ENCODE results near the gene TADA3.
A peak's percentile ranks its signal among the peaks of the same experiment; 100 is the strongest.

Gene TADA3

DNA sequence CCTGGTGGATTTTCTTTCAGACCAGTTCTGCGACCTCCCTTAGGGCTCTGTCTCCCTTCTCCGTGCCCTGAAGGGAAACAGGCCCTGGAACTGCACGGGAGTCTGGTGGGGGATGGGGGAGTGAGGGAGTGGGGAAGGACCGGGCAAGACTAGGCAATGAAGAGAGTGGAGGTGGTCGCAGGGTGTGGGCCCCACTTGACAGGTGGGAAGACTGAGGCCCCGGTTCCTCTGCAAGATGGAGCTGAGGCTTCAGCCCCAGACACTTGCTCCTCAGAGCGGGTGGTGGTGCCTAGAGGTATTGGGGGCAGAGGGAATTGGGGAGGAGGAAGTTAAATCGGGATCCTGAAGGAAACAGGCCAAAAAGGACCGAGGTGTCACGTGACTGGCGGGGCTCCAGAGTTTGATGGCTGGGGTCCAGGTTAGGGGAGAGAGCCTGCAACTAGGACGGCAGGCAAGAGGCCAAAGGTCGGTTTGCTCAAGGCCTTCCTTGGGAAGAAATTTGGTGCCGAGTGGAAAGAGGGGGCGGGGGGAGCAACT is 21.9 kb downstream of the TADA3 start:
- peak overlapping the region; percentile 37 for H3K4me3 ChIP-seq (ENCODE audit: low read depth, low read length)
- TF ChIP-seq, protein P1, sequence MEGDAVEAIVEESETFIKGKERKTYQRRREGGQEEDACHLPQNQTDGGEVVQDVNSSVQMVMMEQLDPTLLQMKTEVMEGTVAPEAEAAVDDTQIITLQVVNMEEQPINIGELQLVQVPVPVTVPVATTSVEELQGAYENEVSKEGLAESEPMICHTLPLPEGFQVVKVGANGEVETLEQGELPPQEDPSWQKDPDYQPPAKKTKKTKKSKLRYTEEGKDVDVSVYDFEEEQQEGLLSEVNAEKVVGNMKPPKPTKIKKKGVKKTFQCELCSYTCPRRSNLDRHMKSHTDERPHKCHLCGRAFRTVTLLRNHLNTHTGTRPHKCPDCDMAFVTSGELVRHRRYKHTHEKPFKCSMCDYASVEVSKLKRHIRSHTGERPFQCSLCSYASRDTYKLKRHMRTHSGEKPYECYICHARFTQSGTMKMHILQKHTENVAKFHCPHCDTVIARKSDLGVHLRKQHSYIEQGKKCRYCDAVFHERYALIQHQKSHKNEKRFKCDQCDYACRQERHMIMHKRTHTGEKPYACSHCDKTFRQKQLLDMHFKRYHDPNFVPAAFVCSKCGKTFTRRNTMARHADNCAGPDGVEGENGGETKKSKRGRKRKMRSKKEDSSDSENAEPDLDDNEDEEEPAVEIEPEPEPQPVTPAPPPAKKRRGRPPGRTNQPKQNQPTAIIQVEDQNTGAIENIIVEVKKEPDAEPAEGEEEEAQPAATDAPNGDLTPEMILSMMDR (IDR thresholded peaks at IDR 0.05; ENCODE audit: insufficient read depth, low read depth, low read length, missing control alignments): no peak
- DNase-seq (ENCODE audit: low read depth): no peak

GRCh38 chr3:9769426-9770275 is 22.6 kb downstream of the TADA3 start, which contains the start of gene CAMK1:
TSS of gene CAMK1 (minus strand) at chr3:9769947. CDS start at chr3:9767749, 2,198 bp downstream.
- H3K4me3 ChIP-seq (ENCODE audit: low read depth, low read length): peak within 1 kb of the TSS; percentile 37
- DNase-seq (ENCODE audit: low read depth): peak; percentile 46

GRCh38 chr3:9769012-9769411 is 23.3 kb downstream of the TADA3 start:
- no peak for DNase-seq (ENCODE audit: low read depth)
- no peak overlapping the region; the same call in 1 of the 2 replicates for H3K4me3 ChIP-seq (ENCODE audit: low read depth, low read length)
- TF ChIP-seq, protein P1 (IDR thresholded peaks at IDR 0.05; ENCODE audit: insufficient read depth, low read depth, low read length, missing control alignments): no peak

More at GRCh38 chr3:9769426-9770275, 22.6 kb downstream of the TADA3 start, which contains the start of gene CAMK1:
- TF ChIP-seq, protein P1 (IDR thresholded peaks at IDR 0.05; ENCODE audit: insufficient read depth, low read depth, low read length, missing control alignments): no peak

- TF ChIP-seq, protein P1 (IDR thresholded peaks at IDR 0.05; ENCODE audit: insufficient read depth, low read depth, low read length, missing control alignments): no peak
- H3K4me3 ChIP-seq (ENCODE audit: low read depth, low read length): no peak overlapping the region
- DNase-seq (ENCODE audit: low read depth): no peak
Observed at GRCh38 chr3:9768141-9768775, 24.0 kb downstream of the TADA3 start.

DNA sequence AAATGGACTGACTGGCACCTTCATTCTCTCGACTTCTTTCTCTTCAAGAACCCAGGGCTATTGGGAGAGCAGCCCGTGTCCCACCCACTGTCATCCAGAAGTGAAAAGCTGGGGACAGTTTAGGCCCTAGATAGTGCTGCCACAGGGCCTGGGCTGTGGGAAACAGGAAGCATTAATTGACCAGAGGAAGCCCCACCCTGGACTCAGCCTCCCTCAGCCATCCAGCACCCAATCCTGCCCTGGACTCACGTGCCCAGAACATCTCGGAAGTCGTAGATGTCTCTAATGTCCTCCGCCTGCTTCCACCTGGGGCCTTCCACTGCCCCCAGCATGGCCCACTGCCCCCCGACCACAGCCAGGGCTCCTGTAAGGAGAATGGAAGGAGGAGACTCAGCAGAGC is 24.9 kb downstream of the TADA3 start:
- no peak overlapping the region for H3K4me3 ChIP-seq (ENCODE audit: low read depth, low read length)
- TF ChIP-seq, protein P1 (IDR thresholded peaks at IDR 0.05; ENCODE audit: insufficient read depth, low read depth, low read length, missing control alignments): no peak
- DNase-seq (ENCODE audit: low read depth): no peak

GRCh38 chr3:9765865-9766264 is 26.4 kb downstream of the TADA3 start:
- no peak for DNase-seq (ENCODE audit: low read depth)
- TF ChIP-seq, protein P1 (IDR thresholded peaks at IDR 0.05; ENCODE audit: insufficient read depth, low read depth, low read length, missing control alignments): no peak
- H3K4me3 ChIP-seq (ENCODE audit: low read depth, low read length): no peak overlapping the region

Data from GM12865 (cell line).